GM23338 (cell line): ENCODE measurements around the gene PDE4B. TPM values are rescaled to one million over a fixed set of nuclear protein-coding genes. Genes with fewer than 3 reads are reported as not detected.

Experiments used
- ATAC-seq: fragments of 200-7000 bp; cut with Tn5 transposase; 3 replicates; pipeline ENCODE4 v1.9.1; 2020
- DNase-seq: peaks from one replicate; pipeline ENCODE4 v3.0.0-alpha.2; 2015; ENCODE audit warnings: low spot score
- H2AFZ ChIP-seq: fragments of 200-600 bp; sonication (generic); 2 replicates; pipeline ENCODE4 v1.8.0; 2016; ENCODE audit warnings: antibody characterized with exemption, mild to moderate bottlenecking, moderate library complexity
- H3F3A ChIP-seq: fragments of 200-600 bp; sonication (generic); replicated peaks from 2 replicates; pipeline ENCODE4 v1.8.0; 2017; ENCODE audit warnings: antibody characterized with exemption, mixed run types, low read depth
- H3K27ac ChIP-seq: fragments of 200-600 bp; sonication (generic); 2 replicates; pipeline ENCODE4 v1.6.1; 2016; ENCODE audit warnings: low read depth
- H3K27me3 ChIP-seq: fragments of 200-600 bp; sonication (generic); 2 replicates; pipeline ENCODE4 v1.8.0; 2016; ENCODE audit warnings: mild to moderate bottlenecking, mixed run types, moderate library complexity; ENCODE audit not compliant: insufficient read depth
- H3K36me3 ChIP-seq: fragments of 200-600 bp; sonication (generic); 2 replicates; pipeline ENCODE4 v1.8.0; 2016; ENCODE audit warnings: mild to moderate bottlenecking; ENCODE audit not compliant: insufficient read depth
- H3K4me1 ChIP-seq: fragments of 200-600 bp; sonication (generic); 2 replicates; pipeline ENCODE4 v1.8.0; 2016; ENCODE audit warnings: mild to moderate bottlenecking, moderate library complexity; ENCODE audit not compliant: insufficient read depth
- H3K4me2 ChIP-seq: fragments of 200-600 bp; sonication (generic); 2 replicates; pipeline ENCODE4 v1.7.1; 2017; ENCODE audit warnings: mixed run types
- H3K4me3 ChIP-seq: fragments of 200-600 bp; sonication (generic); 2 replicates; pipeline ENCODE4 v1.6.1; 2016; ENCODE audit warnings: mixed run types
- H3K79me2 ChIP-seq: fragments of 200-600 bp; sonication (generic); replicated peaks from 2 replicates; pipeline ENCODE4 v1.8.0; 2017; ENCODE audit warnings: mild to moderate bottlenecking; ENCODE audit not compliant: insufficient read depth
- H3K9me2 ChIP-seq: fragments of 200-600 bp; sonication (generic); 2 replicates; pipeline ENCODE4 v1.8.0; 2017; ENCODE audit not compliant: insufficient read depth
- H4K20me1 ChIP-seq: fragments of 200-600 bp; sonication (generic); replicated peaks from 2 replicates; pipeline ENCODE4 v1.8.0; 2017; ENCODE audit warnings: mild to moderate bottlenecking; ENCODE audit not compliant: insufficient read depth
- H3K27ac Mint-ChIP-seq: 2 replicates; pipeline ENCODE4 v1.8.0; 2020; ENCODE audit warnings: inconsistent platforms, mild to moderate bottlenecking, moderate library complexity, mixed read lengths
- H3K27me3 Mint-ChIP-seq: 3 replicates; pipeline ENCODE4 v1.8.0; 2022; ENCODE audit warnings: low read depth, mild to moderate bottlenecking, moderate library complexity, mixed read lengths, inconsistent platforms; ENCODE audit not compliant: insufficient read depth, poor library complexity
- H3K36me3 Mint-ChIP-seq: 3 replicates; pipeline ENCODE4 v1.8.0; 2021; ENCODE audit warnings: low read depth, mild to moderate bottlenecking, inconsistent platforms, moderate library complexity, mixed read lengths
- H3K4me1 Mint-ChIP-seq: 3 replicates; pipeline ENCODE4 v1.8.0; 2020; ENCODE audit warnings: mild to moderate bottlenecking, inconsistent platforms, mixed read lengths
- H3K4me3 Mint-ChIP-seq: 3 replicates; pipeline ENCODE4 v1.8.0; 2021; ENCODE audit warnings: moderate library complexity, mild to moderate bottlenecking, inconsistent platforms, mixed read lengths
- H3K9me3 Mint-ChIP-seq: 3 replicates; pipeline ENCODE4 v1.8.0; 2020; ENCODE audit warnings: moderate library complexity, mild to moderate bottlenecking, inconsistent platforms, mixed read lengths
- CTCF ChIP-seq, 2 experiments: fragments of 200-600 bp in 1 of 2; sonication (generic) in 1 of 2; conservative IDR thresholded peaks; 2 replicates each; pipeline versions ENCODE4 v1.5.1 to v1.6.1; 2016 to 2017; ENCODE audit warnings: antibody characterized with exemption in 2 of 2, low read depth in 2 of 2, mild to moderate bottlenecking in 2 of 2, moderate library complexity in 1 of 2
- EZH2phosphoT487 ChIP-seq: fragments of 200-600 bp; sonication (generic); IDR thresholded peaks from one replicate; pipeline ENCODE4 v1.8.1; 2018; ENCODE audit warnings: antibody characterized with exemption; ENCODE audit not compliant: unreplicated experiment
- JUNB ChIP-seq: IDR thresholded peaks from one replicate; pipeline ENCODE4 v1.6.1; 2016; ENCODE audit warnings: antibody characterized with exemption; ENCODE audit not compliant: unreplicated experiment
- POLR2AphosphoS5 ChIP-seq: IDR thresholded peaks from 2 replicates; pipeline ENCODE4 v1.6.1; 2016; ENCODE audit warnings: antibody characterized with exemption, low read depth
- REST ChIP-seq: IDR thresholded peaks from one replicate; pipeline ENCODE4 v1.6.1; 2018; ENCODE audit warnings: antibody characterized with exemption; ENCODE audit not compliant: unreplicated experiment
- ZNF462 ChIP-seq: fragments of 250-450 bp; sonication (Bioruptor Pico); IDR thresholded peaks from 2 replicates; pipeline ENCODE4 v1.5.0; 2020; ENCODE audit warnings: mild to moderate bottlenecking, moderate library complexity
- polyA plus RNA-seq: library from polyadenylated mRNA; unstranded; fragments of >200 nt; fragmentation: Nextera tagmentation; extraction: Ambion mirVana; gene quantifications from 2 replicates; pipeline ENCODE4 v1.2.1, GENCODE V29; 2016
- total RNA-seq: library from RNA; depleted of rRNA; stranded (reverse); fragments of >200 nt; shearing (Covaris generic); gene quantifications from 2 replicates; pipeline ENCODE4 v1.2.3, GENCODE V29; 2014

Gene PDE4B
- total and polyA plus RNA-seq, 2 experiments from 2014 or later, result 14.0 to 25.6 TPM

- Histone ChIP-seq H3F3A (no peaks in the 10 kb centered on the region), H3K9me2 (no peaks in the 10 kb centered on the region), H3K4me3 (no peak overlapping the region), H3K36me3 (no peaks in the 10 kb centered on the region), H3K27me3 (no peaks in the 10 kb centered on the region), H3K4me2 (no peak overlapping the region), H3K4me1 (no peaks in the 10 kb centered on the region), H3K27ac (no peak overlapping the region), H3K79me2 (no peaks in the 10 kb centered on the region), H2AFZ (no peak overlapping the region), H4K20me1 (no peaks in the 10 kb centered on the region)
- no peaks in the 10 kb centered on the region for H3K27me3 Mint-ChIP-seq
- ATAC-seq, result peak; percentile 83
- no peak overlapping the region for H3K4me3 Mint-ChIP-seq
- H3K36me3 Mint-ChIP-seq, result no peaks in the 10 kb centered on the region
- H3K27ac Mint-ChIP-seq, result no peak overlapping the region
- DNase-seq, result peak; percentile 47
- TF ChIP-seq CTCF (conservative IDR thresholded peaks at IDR 0.05; ENCODE audit: low read depth in 2 of 2) (peak; percentile 20 to 44; a peak in 3 of 4 replicates), EZH2phosphoT487 (no peak), REST (no peak)
- H3K9me3 Mint-ChIP-seq, result no peaks in the 10 kb centered on the region
- H3K4me1 Mint-ChIP-seq, result peaks cover 4% of the 10 kb centered on the region; the same call in 1 of the 3 replicates
These were observed 291.7 kb downstream of the PDE4B start for GRCh38 chr1:66084442-66084841.

- Histone ChIP-seq H3F3A (no peaks in the 10 kb centered on the region), H3K27ac (no peak overlapping the region), H3K36me3 (no peaks in the 10 kb centered on the region), H4K20me1 (no peaks in the 10 kb centered on the region), H3K4me3 (no peak overlapping the region), H3K4me1 (no peaks in the 10 kb centered on the region), H2AFZ (no peak overlapping the region), H3K79me2 (no peaks in the 10 kb centered on the region), H3K27me3 (no peaks in the 10 kb centered on the region), H3K4me2 (no peak overlapping the region), H3K9me2 (no peaks in the 10 kb centered on the region)
- Mint-ChIP-seq H3K27me3 (no peaks in the 10 kb centered on the region), H3K4me1 (peaks cover 4% of the 10 kb centered on the region; the same call in 1 of the 3 replicates), H3K9me3 (no peaks in the 10 kb centered on the region), H3K27ac (no peak overlapping the region), H3K36me3 (no peaks in the 10 kb centered on the region), H3K4me3 (no peak overlapping the region)
- ATAC-seq, result no peak
- DNase-seq, result no peak
- TF ChIP-seq POLR2AphosphoS5 (no peak), CTCF (conservative IDR thresholded peaks at IDR 0.05; ENCODE audit: low read depth in 2 of 2) (no peak), ZNF462 (CRISPR knock-in tag) (no peak), JUNB (no peak), EZH2phosphoT487 (no peak)
These were observed 292.9 kb downstream of the PDE4B start for GRCh38 chr1:66085600-66085999.
